ENCODE data around the gene S100A10. TPM values are rescaled to one million over a fixed set of nuclear protein-coding genes. Genes with fewer than 3 reads are reported as not detected.

S100A10 gene
- total RNA-seq, 1 experiment from 2014 or later = 160 TPM

- Histone ChIP-seq H2BK5ac (ENCODE audit: insufficient read length, low read length) (no peak overlapping the region), H3K9ac (ENCODE audit: extremely low read depth, insufficient read length, low read length) (no peak overlapping the region), H3K4ac (ENCODE audit: low read depth, low read length) (no peak overlapping the region), H3K27me3 (ENCODE audit: insufficient read depth, low read length) (no peaks in the 10 kb centered on the region; the same call in 1 of the 2 replicates), H3K23ac (ENCODE audit: insufficient read length, low read depth, low read length) (no peak overlapping the region), H3K56ac (ENCODE audit: insufficient read length, low read depth, low read length) (no peak overlapping the region), H3K79me2 (ENCODE audit: insufficient read depth, low read length) (no peaks in the 10 kb centered on the region), H2AFZ (ENCODE audit: low read length) (no peak overlapping the region), H2BK15ac (ENCODE audit: low read depth, low read length) (no peak overlapping the region), H3T11ph (ENCODE audit: low read length) (no peak overlapping the region), H2BK12ac (ENCODE audit: insufficient read length, low read depth, low read length) (no peak overlapping the region), H3K18ac (ENCODE audit: insufficient read length, low read depth, low read length) (no peak overlapping the region), H4K91ac (ENCODE audit: insufficient read length, low read depth, low read length) (no peak overlapping the region), H3K23me2 (ENCODE audit: insufficient read length, low read depth, low read length, poor library complexity, severe bottlenecking) (no peaks in the 10 kb centered on the region), H4K8ac (replicated peaks; ENCODE audit: insufficient read length, low read depth, low read length) (no peak overlapping the region), H3K4me2 (ENCODE audit: insufficient read depth, insufficient read length, low read length) (no peak overlapping the region), H2AK5ac (ENCODE audit: insufficient read length, low read length) (no peak overlapping the region), H4K5ac (ENCODE audit: insufficient read length, low read depth, low read length) (no peak overlapping the region), H3K79me1 (ENCODE audit: insufficient read depth, low read depth, low read length, poor library complexity, severe bottlenecking) (no peaks in the 10 kb centered on the region), H3K4me1 (ENCODE audit: insufficient read depth, low read length) (no peaks in the 10 kb centered on the region), H2BK120ac (ENCODE audit: low read depth, low read length, poor library complexity, severe bottlenecking) (no peak overlapping the region), H3K14ac (ENCODE audit: insufficient read depth, low read length) (no peak overlapping the region), H2BK20ac (ENCODE audit: low read depth, low read length, poor library complexity, severe bottlenecking) (no peak overlapping the region), H3K9me3 (ENCODE audit: control insufficient read depth, low read depth, low read length) (no peaks in the 10 kb centered on the region), H3K27ac (ENCODE audit: insufficient read length, low read depth, low read length) (no peak overlapping the region), H4K20me1 (ENCODE audit: control insufficient read depth, insufficient read depth, insufficient read length) (no peaks in the 10 kb centered on the region)
- no peaks in the 10 kb centered on the region for H3K4me1 Mint-ChIP-seq
- TF ChIP-seq CTCF (conservative IDR thresholded peaks at IDR 0.05) = no peak
- no peaks in the 10 kb centered on the region for H3K27me3 Mint-ChIP-seq (ENCODE audit: low read depth)
- H3K4me3 Mint-ChIP-seq = no peak overlapping the region
- H3K9me3 Mint-ChIP-seq = no peaks in the 10 kb centered on the region
- H3K36me3 Mint-ChIP-seq (ENCODE audit: insufficient read depth in 1 of 3, low read depth in 3 of 3) = no peaks in the 10 kb centered on the region
- DNase-seq = no peak
- H3K27ac Mint-ChIP-seq = no peak overlapping the region
- no CpG with 5 or more reads among the region's 4 CpGs for WGBS (ENCODE audit: extremely low coverage, insufficient read length, low lambda C conversion rate)
Measured at GRCh38 chr1:151961833-151962232, 31.8 kb downstream of the S100A10 start.

Data from H9 (cell line).